ENCODE measurements around the gene CARD18.

CARD18 gene

GRCh38 chr11:105153392-105153791 is 13.8 kb upstream of the CARD18 start:
- Histone ChIP-seq H3K27me3 (ENCODE audit: low read depth) (no peaks in the 10 kb centered on the region), H3K4me3 (no peak overlapping the region), H3K9me3 (no peaks in the 10 kb centered on the region), H3K4me1 (no peaks in the 10 kb centered on the region), H3K36me3 (replicated peaks) (no peaks in the 10 kb centered on the region)
- DNase-seq (ENCODE audit: low spot score in 2 of 2) = no peak
- in situ Hi-C loops (cut with MboI; ENCODE audit: low sequenced_read_pairs) = no loop called here

- no peaks in the 10 kb centered on the region for H3K36me3 ChIP-seq (replicated peaks)
- in situ Hi-C loops (cut with MboI; ENCODE audit: low sequenced_read_pairs) = no loop called here
- no peak for DNase-seq (ENCODE audit: low spot score in 2 of 2)
- H3K4me1 ChIP-seq = no peaks in the 10 kb centered on the region
- no peak overlapping the region for H3K4me3 ChIP-seq
- H3K9me3 ChIP-seq = no peaks in the 10 kb centered on the region
- H3K27me3 ChIP-seq (ENCODE audit: low read depth) = no peaks in the 10 kb centered on the region
Observed at GRCh38 chr11:105152560-105152959, 13.0 kb upstream of the CARD18 start.

DNA sequence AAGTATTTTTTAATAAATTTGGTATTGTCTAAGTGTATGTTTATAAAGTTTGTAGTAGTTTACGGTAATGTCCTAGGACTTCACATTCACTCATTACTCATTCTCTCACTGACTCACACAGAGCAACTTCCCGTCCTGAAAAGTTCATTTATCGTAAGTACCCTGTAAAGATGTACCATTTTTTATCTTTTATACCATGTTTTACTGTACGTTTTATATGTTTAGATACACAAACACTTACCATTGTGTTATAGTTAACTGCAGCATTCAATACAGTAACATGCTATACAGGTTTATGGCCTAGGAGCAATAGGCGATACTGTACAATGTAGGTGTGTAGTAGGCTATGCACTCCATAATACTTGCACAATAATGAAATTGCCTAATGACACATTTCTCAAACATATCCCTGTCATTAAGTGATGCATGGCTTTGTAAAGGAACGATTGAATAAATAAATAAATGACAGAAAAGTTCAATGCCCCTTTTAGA is 12.5 kb upstream of the CARD18 start:
- Histone ChIP-seq H3K27me3 (ENCODE audit: low read depth) (no peaks in the 10 kb centered on the region), H3K36me3 (replicated peaks) (no peaks in the 10 kb centered on the region), H3K4me1 (no peaks in the 10 kb centered on the region), H3K9me3 (no peaks in the 10 kb centered on the region), H3K4me3 (no peak overlapping the region)
- no peak for DNase-seq (ENCODE audit: low spot score in 2 of 2)
- in situ Hi-C loops (cut with MboI; ENCODE audit: low sequenced_read_pairs) = no loop called here

DNA sequence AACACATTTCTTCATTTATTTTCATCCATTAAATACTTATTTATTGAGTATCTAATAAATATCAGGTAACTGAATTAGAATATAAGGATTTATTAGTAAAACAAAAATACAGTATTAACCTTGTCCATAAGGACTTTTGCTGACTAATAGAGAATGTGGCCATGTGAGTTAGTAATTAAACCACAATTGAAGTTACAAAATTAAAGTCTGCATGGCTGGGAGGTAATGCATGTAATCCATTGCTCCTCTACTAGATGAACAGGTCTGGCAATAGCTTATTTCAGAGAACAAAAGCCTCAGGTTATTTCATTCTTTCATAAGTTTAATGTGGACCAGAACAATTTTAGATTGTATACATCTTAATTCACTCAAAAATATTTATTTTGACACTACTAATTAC is 9.9 kb upstream of the CARD18 start:
- in situ Hi-C loops (cut with MboI; ENCODE audit: low sequenced_read_pairs) = no loop called here
- no peaks in the 10 kb centered on the region for H3K27me3 ChIP-seq (ENCODE audit: low read depth)
- H3K9me3 ChIP-seq = no peaks in the 10 kb centered on the region
- DNase-seq (ENCODE audit: low spot score in 2 of 2) = no peak
- no peaks in the 10 kb centered on the region for H3K36me3 ChIP-seq (replicated peaks)
- H3K4me3 ChIP-seq = no peak overlapping the region
- H3K4me1 ChIP-seq = no peaks in the 10 kb centered on the region

DNA sequence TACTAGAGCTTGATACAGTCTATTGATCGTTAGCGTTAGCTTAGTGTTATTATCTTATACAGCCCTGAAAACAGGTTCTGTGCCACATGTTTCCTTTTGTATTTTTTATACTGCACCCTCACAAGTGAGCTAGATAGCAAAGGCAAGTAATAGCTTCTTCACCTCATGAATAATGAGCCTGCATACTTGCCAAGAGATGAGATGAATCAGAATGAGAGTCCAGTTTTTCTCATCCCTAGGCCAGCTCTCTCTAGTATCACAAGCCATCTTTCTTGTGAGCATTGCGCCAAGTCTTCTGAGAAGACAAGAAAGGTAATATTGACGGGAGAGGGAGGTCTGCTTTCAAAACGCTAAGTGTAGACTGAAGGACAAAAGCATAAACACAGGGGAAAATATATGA is 8.7 kb upstream of the CARD18 start:
- Histone ChIP-seq H3K27me3 (ENCODE audit: low read depth) (no peaks in the 10 kb centered on the region), H3K9me3 (no peaks in the 10 kb centered on the region), H3K4me3 (no peak overlapping the region), H3K36me3 (replicated peaks) (no peaks in the 10 kb centered on the region), H3K4me1 (no peaks in the 10 kb centered on the region)
- in situ Hi-C loops (cut with MboI; ENCODE audit: low sequenced_read_pairs) = no loop called here
- DNase-seq (ENCODE audit: low spot score in 2 of 2) = no peak

GRCh38 chr11:105144887-105145286 is 5.3 kb upstream of the CARD18 start:
- in situ Hi-C loops (cut with MboI; ENCODE audit: low sequenced_read_pairs) = no loop called here
- no peaks in the 10 kb centered on the region for H3K9me3 ChIP-seq
- H3K4me1 ChIP-seq = no peaks in the 10 kb centered on the region
- DNase-seq (ENCODE audit: low spot score in 2 of 2) = no peak
- H3K27me3 ChIP-seq (ENCODE audit: low read depth) = no peaks in the 10 kb centered on the region
- no peaks in the 10 kb centered on the region for H3K36me3 ChIP-seq (replicated peaks)
- no peak overlapping the region for H3K4me3 ChIP-seq

DNA sequence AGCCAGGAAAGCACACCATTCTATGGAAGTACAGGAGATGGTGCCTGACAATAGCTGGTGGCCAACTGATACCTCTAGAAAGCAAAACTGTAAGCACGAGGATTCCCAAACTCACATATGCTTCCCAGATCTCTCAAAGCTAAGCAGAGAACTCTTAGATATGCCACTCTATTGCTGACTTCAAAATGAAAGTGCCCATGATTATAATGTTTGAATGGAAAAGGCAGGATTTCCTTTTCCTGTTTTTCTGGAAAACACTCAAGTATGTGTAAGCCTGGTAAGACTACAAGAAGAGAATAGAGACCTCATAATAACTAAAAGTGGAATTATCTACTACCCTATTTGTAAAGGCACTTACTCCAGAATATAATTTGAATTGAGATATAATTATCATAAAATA is 2.6 kb upstream of the CARD18 start:
- no peak overlapping the region for H3K4me3 ChIP-seq
- H3K36me3 ChIP-seq (replicated peaks) = no peaks in the 10 kb centered on the region
- no peaks in the 10 kb centered on the region for H3K4me1 ChIP-seq
- DNase-seq (ENCODE audit: low spot score in 2 of 2) = no peak
- no peaks in the 10 kb centered on the region for H3K9me3 ChIP-seq
- in situ Hi-C loops (cut with MboI; ENCODE audit: low sequenced_read_pairs) = no loop called here
- no peaks in the 10 kb centered on the region for H3K27me3 ChIP-seq (ENCODE audit: low read depth)

DNA sequence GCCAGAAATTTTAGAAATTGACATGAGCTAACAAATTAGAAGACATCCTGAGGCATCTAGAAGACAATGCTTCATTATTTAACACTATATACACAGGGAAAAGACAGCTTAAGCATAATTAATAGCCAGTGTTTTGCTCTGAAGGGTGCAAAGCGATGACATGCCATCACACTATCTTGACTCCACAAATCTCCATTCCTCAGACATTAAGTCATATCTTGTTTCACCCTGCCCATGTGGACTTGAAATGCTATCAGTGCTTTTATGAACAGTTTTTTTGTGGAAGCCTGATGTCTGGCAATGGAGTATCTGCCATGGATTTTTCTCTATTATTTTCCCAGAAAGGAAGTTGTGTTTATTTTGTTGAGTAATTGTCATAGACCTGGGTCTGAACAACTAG is 2.3 kb downstream of the CARD18 start:
- Histone ChIP-seq H3K27me3 (ENCODE audit: low read depth) (no peaks in the 10 kb centered on the region), H3K36me3 (replicated peaks) (no peaks in the 10 kb centered on the region), H3K4me3 (no peak overlapping the region), H3K9me3 (no peaks in the 10 kb centered on the region), H3K4me1 (no peaks in the 10 kb centered on the region)
- in situ Hi-C loops (cut with MboI; ENCODE audit: low sequenced_read_pairs) = no loop called here
- no peak for DNase-seq (ENCODE audit: low spot score in 2 of 2)

GRCh38 chr11:105135883-105136282 is 3.7 kb downstream of the CARD18 start:
- no peaks in the 10 kb centered on the region for H3K27me3 ChIP-seq (ENCODE audit: low read depth)
- DNase-seq (ENCODE audit: low spot score in 2 of 2) = no peak
- H3K9me3 ChIP-seq = no peaks in the 10 kb centered on the region
- H3K36me3 ChIP-seq (replicated peaks) = no peaks in the 10 kb centered on the region
- no peaks in the 10 kb centered on the region for H3K4me1 ChIP-seq
- in situ Hi-C loops (cut with MboI; ENCODE audit: low sequenced_read_pairs) = no loop called here
- no peak overlapping the region for H3K4me3 ChIP-seq

DNA sequence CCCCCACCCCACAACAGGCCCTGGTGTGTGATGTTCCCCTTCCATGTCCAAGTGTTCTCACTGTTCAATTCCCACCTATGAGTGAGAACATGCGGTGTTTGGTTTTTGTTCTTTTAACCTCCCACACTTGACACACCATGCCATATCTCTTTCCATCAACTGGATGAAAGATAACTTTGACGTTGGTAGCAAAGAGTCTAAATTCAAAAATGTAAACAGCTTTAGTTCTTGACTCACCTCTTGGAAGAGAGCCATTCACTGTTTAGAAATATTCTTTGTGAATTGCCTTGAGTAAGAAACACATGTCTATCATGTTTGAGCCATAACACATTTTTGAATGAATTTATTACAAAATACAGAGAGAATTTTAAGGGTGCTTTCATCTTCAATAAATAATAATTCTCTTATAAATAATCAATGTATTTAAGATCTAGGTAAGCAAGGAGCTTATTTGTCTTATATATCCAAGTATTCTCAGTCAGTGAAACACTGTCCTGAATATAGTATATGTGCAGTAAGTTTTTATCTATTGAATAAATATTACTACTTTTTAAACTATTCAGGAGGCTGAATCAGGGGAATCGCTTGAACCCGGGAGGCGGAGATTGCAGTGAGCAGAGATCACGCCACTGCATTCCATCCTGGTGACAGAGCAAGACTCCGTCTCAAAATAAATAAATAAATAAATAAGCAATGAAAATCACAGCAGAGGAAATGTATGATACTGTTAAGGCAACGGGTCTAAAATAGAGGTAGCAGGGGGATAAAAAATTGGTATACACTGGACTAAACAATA is 6.7 kb downstream of the CARD18 start:
- in situ Hi-C loops (cut with MboI; ENCODE audit: low sequenced_read_pairs) = no loop called here
- Histone ChIP-seq H3K4me3 (no peak overlapping the region), H3K4me1 (no peaks in the 10 kb centered on the region), H3K9me3 (no peaks in the 10 kb centered on the region), H3K36me3 (replicated peaks) (no peaks in the 10 kb centered on the region), H3K27me3 (ENCODE audit: low read depth) (no peaks in the 10 kb centered on the region)
- DNase-seq (ENCODE audit: low spot score in 2 of 2) = no peak

DNA sequence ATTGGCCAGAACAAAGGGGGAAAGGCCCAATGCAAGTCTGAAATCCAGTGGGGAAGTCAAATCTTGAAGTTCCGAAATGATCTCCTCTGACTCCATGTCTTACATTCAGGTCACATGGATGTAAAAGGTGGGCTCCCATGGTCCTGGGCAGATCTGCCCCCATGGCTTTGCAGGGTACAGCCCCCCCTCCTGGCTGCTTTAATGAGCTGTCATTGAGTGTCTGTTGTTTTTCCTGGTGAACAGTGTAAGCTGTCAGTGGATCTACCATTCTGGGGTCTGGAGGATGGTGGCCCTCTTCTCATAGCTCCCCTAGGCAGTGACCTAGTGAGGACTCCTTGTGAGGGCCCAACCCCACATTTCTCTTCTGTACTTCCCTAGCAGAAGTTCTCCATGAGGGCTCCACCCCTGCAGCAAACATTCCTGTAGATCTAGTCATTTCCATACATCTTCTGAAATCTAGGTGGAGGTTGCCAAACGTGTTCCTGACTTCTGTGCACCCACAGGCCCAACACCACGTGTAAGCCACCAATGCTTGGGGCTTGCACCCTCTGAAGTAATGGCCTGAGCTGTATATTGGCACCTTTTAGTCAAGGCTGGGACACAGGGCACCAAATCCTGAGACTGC is 9.3 kb downstream of the CARD18 start:
- Histone ChIP-seq H3K36me3 (replicated peaks) (no peaks in the 10 kb centered on the region), H3K4me3 (no peak overlapping the region), H3K9me3 (no peaks in the 10 kb centered on the region), H3K4me1 (no peaks in the 10 kb centered on the region), H3K27me3 (ENCODE audit: low read depth) (no peaks in the 10 kb centered on the region)
- in situ Hi-C loops (cut with MboI; ENCODE audit: low sequenced_read_pairs) = no loop called here
- no peak for DNase-seq (ENCODE audit: low spot score in 2 of 2)

- no peak for DNase-seq (ENCODE audit: low spot score in 2 of 2)
- no peaks in the 10 kb centered on the region for H3K4me1 ChIP-seq
- no peaks in the 10 kb centered on the region for H3K9me3 ChIP-seq
- no peaks in the 10 kb centered on the region for H3K36me3 ChIP-seq (replicated peaks)
- in situ Hi-C loops (cut with MboI; ENCODE audit: low sequenced_read_pairs) = no loop called here
- H3K27me3 ChIP-seq (ENCODE audit: low read depth) = no peaks in the 10 kb centered on the region
- no peak overlapping the region for H3K4me3 ChIP-seq
Observed at GRCh38 chr11:105124756-105125155, 14.8 kb downstream of the CARD18 start.

DNA sequence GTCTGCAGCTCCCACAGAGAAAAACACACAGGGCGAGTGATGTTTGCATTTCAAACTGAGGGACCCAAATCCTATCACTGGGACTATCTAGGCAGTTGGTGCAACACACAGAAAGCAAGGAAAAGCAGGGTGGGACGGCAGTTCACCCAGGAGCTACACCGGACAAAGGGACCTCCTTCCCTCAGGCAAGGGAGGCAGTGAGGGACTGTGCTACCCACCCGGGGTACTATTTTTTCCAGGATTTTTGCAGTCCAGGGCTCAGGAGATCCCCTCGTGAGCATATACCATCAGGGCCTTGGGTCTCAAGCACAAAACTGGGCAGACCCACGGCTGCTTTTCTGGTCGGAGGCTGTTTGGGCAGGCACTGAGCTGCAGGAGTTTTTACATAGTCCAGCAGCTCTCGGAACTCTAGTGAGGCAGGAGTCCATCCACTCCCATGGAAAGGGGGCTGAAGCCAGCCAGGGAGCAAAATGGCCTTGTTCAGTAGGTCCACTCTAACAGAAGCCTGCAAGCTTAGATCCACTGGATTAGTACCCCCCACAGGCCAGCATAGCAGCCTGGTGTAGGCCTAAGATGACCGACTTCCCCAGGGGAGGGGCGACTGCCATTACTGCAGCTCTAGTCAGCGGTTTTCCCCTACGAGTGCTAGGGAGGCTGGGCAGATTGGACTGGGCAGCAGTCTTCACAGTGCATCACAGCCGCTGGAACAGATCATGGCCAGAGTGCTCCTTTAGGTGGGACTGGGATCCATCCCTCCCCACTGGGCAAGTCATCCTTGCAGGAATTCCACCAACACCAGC is 28.2 kb downstream of the CARD18 start:
- H3K36me3 ChIP-seq (replicated peaks) = no peaks in the 10 kb centered on the region
- no peaks in the 10 kb centered on the region for H3K9me3 ChIP-seq
- H3K4me1 ChIP-seq = no peaks in the 10 kb centered on the region
- no peak for DNase-seq (ENCODE audit: low spot score in 2 of 2)
- in situ Hi-C loops (cut with MboI; ENCODE audit: low sequenced_read_pairs) = no loop called here
- H3K4me3 ChIP-seq = no peak overlapping the region
- H3K27me3 ChIP-seq (ENCODE audit: low read depth) = no peaks in the 10 kb centered on the region

- no peaks in the 10 kb centered on the region for H3K27me3 ChIP-seq (ENCODE audit: low read depth)
- no peaks in the 10 kb centered on the region for H3K9me3 ChIP-seq
- H3K36me3 ChIP-seq (replicated peaks) = no peaks in the 10 kb centered on the region
- H3K4me1 ChIP-seq = no peaks in the 10 kb centered on the region
- no peak overlapping the region for H3K4me3 ChIP-seq
- in situ Hi-C loops (cut with MboI; ENCODE audit: low sequenced_read_pairs) = no loop called here
- no peak for DNase-seq (ENCODE audit: low spot score in 2 of 2)
Observed at GRCh38 chr11:105110688-105111030, 28.9 kb downstream of the CARD18 start.
